ENCODE measurements around the gene TSSK6. TPM values are rescaled to one million over a fixed set of nuclear protein-coding genes. Genes with fewer than 3 reads are reported as not detected.

Gene TSSK6
- total RNA-seq, result 1.9 and 2.2 TPM in 2 replicates

DNA sequence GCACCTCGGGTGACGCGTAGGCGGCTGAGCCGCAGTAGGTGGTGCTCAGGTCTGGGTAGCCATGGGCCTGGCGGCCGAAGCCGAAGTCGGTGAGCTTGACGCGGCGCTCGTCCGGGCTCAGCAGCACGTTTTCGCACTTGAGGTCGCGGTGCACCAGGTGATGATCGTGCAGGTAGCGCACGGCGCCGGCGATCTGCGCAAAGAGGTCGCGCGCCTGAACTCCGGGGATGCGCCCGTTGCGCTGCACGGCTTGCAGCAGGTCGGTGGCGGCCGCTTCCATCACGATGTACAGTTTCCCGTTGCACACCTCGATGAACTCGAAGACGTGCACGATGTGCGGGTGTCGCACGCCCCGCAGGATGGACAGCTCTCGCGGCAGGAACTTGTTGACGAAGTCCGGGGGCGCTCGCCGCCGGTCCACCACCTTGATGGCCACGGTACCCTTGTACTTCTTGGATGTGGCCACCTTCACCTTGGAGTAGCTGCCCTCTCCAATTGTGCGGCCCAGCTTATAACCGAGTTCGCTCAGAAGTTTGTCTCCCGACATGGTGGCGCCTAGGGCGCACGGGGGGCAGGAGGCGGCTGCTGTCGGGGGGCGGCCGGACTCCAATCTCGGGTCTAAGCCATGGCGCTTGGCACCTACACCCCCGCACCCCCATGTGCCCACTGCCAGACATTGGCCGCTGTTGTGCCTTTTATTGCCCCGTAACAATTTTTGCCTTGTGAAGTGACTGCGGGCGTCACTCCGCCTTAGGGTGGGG, at the start of gene TSSK6:
Gene TSSK6, minus strand, starts transcription at position 668 of the 761 bp plus-strand sequence. Its CDS starts 121 bp downstream, at position 547.

GRCh38 chr19:19538061-19538784, 22.9 kb upstream of the TSSK6 start, which contains the start of gene CILP2:
Gene CILP2 (plus strand): TSS chr19:19538265. CDS start chr19:19538350, 85 bp downstream.

GRCh38 chr19:19528721-19529490, 13.6 kb upstream of the TSSK6 start, which contains the start of gene YJEFN3:
Gene YJEFN3 (plus strand): TSS chr19:19528911. CDS start chr19:19528933, 22 bp downstream.

GRCh38 chr19:19515642-19516519, 533 bp upstream of the TSSK6 start, which contains the start of gene NDUFA13:
Gene NDUFA13 (plus strand): TSS chr19:19516225. CDS start chr19:19516239, 14 bp downstream.

Other genes with a start within 250 kb of the TSSK6 start
- gene TM6SF2, start 242.2 kb downstream of the TSSK6 start, total RNA-seq, result 0.95 and 1.1 TPM in 2 replicates
- gene SUGP1, start 195.0 kb downstream of the TSSK6 start, total RNA-seq, result 27.9 and 29.9 TPM in 2 replicates
- gene MAU2, start 194.7 kb downstream of the TSSK6 start, total RNA-seq, result 26.3 and 31.6 TPM in 2 replicates
- 20.2 and 20.8 TPM in 2 replicates for gene GATAD2A, start 109.9 kb downstream of the TSSK6 start, total RNA-seq
- gene NDUFA13, start 677 bp upstream of the TSSK6 start, total RNA-seq, result 435 and 561 TPM in 2 replicates
- 0.17 and 0.32 TPM in 2 replicates for gene YJEFN3, start 13.4 kb upstream of the TSSK6 start, total RNA-seq
- gene CILP2, start 22.7 kb upstream of the TSSK6 start, total RNA-seq, result under 0.01 and 0.16 TPM in 2 replicates
- 2.2 and 3.0 TPM in 2 replicates for gene PBX4, start 103.1 kb upstream of the TSSK6 start, total RNA-seq
- gene LPAR2, start 112.7 kb upstream of the TSSK6 start, total RNA-seq, result 0.52 and 1.9 TPM in 2 replicates
- 1.9 and 4.9 TPM in 2 replicates for gene GMIP, start 128.1 kb upstream of the TSSK6 start, total RNA-seq
- 19.7 and 21.6 TPM in 2 replicates for gene ATP13A1, start 148.1 kb upstream of the TSSK6 start, total RNA-seq
- 3.6 and 4.9 TPM in 2 replicates for gene ZNF101, start 153.3 kb upstream of the TSSK6 start, total RNA-seq
- 3.3 and 5.4 TPM in 2 replicates for gene ZNF14, start 217.6 kb upstream of the TSSK6 start, total RNA-seq